Natural killer cell (primary cell): ENCODE data around the gene IL17C. TPM values are rescaled to one million over a fixed set of nuclear protein-coding genes. Genes with fewer than 3 reads are reported as not detected.
A peak's percentile ranks its signal among the peaks of the same experiment; 100 is the strongest.

ENCODE experiments used
- ATAC-seq, 3 donors: fragments of 150-1000 bp in 2 of 3; fragments of 200-7000 bp in 1 of 3; cut with Tn5 transposase; 1 replicate in 1 of 3; 2 replicates in 2 of 3; pipeline ENCODE4 v1.10.0; 2021; ENCODE audit warnings: mild to moderate bottlenecking in 2 of 3, moderate library complexity in 2 of 3
- DNase-seq, 2 donors: peaks; one replicate each; pipeline versions ENCODE4 v3.0.0 to v3.0.0-alpha.2; 2013 to 2021; ENCODE audit warnings: mixed read lengths in 1 of 2
- H3K27ac ChIP-seq: one replicate; pipeline ENCODE4 v1.5.1; 2013; ENCODE audit warnings: mild to moderate bottlenecking, low read length
- H3K27me3 ChIP-seq: one replicate; pipeline ENCODE4 v1.6.1; 2013; ENCODE audit warnings: low read length; ENCODE audit not compliant: control insufficient read depth, insufficient read depth
- H3K36me3 ChIP-seq: one replicate; pipeline ENCODE4 v1.6.1; 2013; ENCODE audit warnings: low read length; ENCODE audit not compliant: control insufficient read depth, insufficient read depth
- H3K4me1 ChIP-seq: one replicate; pipeline ENCODE4 v1.6.1; 2013; ENCODE audit warnings: low read length; ENCODE audit not compliant: control insufficient read depth, insufficient read depth
- H3K4me3 ChIP-seq: one replicate; pipeline ENCODE4 v1.5.1; 2013; ENCODE audit warnings: low read length
- H3K9me3 ChIP-seq: one replicate; pipeline ENCODE4 v1.6.1; 2013; ENCODE audit warnings: low read length; ENCODE audit not compliant: control insufficient read depth, insufficient read depth
- H3K27ac Mint-ChIP-seq, 2 donors: one replicate each; pipeline ENCODE4 v1.8.0; 2022; ENCODE audit warnings: mild to moderate bottlenecking in 2 of 2, mixed read lengths in 2 of 2, moderate library complexity in 1 of 2
- H3K27me3 Mint-ChIP-seq, 2 donors: one replicate each; pipeline ENCODE4 v1.8.0; 2022; ENCODE audit warnings: low read depth in 2 of 2, mixed read lengths in 2 of 2
- H3K36me3 Mint-ChIP-seq: one replicate; pipeline ENCODE4 v1.8.0; 2022; ENCODE audit warnings: mixed read lengths
- H3K4me1 Mint-ChIP-seq, 2 donors: one replicate each; pipeline ENCODE4 v1.8.0; 2022; ENCODE audit warnings: mixed read lengths in 2 of 2
- H3K4me3 Mint-ChIP-seq: one replicate; pipeline ENCODE4 v1.8.0; 2022; ENCODE audit warnings: mild to moderate bottlenecking, moderate library complexity, mixed read lengths
- H3K9me3 Mint-ChIP-seq, 2 donors: one replicate each; pipeline ENCODE4 v1.8.0; 2022; ENCODE audit warnings: mixed read lengths in 2 of 2
- CTCF ChIP-seq: fragments of 200-600 bp; IDR thresholded peaks from one replicate; pipeline ENCODE4 v1.8.0; 2022; ENCODE audit warnings: antibody characterized with exemption
- whole genome bisulfite sequencing: methylation state at CpG from one replicate; pipeline ENCODE4 v1.1.7; 2013; ENCODE audit warnings: missing lambda C conversion rate; ENCODE audit not compliant: insufficient coverage; 5-methylcytosine and 5-hydroxymethylcytosine counted together
- intact Hi-C: fragments of 100-400 bp; cut with micrococcal nuclease; formaldehyde crosslinking; loops from one replicate; pipeline ENCODE4 v1.14.2; 2022
- total RNA-seq, 4 donors: library from RNA; stranded (reverse); fragments of 120-200 nt in 1 of 4; gene quantifications; one replicate each; pipeline versions ENCODE4 v1.2.3 to v1.2.4, GENCODE V29; 2013 to 2022

IL17C gene
- total RNA-seq, 3 donors from 2014 or later (not counting 1 experiment from before 2014, with no cell fraction given), result 0.61 to 3.0 (median 1.2) TPM

DNA sequence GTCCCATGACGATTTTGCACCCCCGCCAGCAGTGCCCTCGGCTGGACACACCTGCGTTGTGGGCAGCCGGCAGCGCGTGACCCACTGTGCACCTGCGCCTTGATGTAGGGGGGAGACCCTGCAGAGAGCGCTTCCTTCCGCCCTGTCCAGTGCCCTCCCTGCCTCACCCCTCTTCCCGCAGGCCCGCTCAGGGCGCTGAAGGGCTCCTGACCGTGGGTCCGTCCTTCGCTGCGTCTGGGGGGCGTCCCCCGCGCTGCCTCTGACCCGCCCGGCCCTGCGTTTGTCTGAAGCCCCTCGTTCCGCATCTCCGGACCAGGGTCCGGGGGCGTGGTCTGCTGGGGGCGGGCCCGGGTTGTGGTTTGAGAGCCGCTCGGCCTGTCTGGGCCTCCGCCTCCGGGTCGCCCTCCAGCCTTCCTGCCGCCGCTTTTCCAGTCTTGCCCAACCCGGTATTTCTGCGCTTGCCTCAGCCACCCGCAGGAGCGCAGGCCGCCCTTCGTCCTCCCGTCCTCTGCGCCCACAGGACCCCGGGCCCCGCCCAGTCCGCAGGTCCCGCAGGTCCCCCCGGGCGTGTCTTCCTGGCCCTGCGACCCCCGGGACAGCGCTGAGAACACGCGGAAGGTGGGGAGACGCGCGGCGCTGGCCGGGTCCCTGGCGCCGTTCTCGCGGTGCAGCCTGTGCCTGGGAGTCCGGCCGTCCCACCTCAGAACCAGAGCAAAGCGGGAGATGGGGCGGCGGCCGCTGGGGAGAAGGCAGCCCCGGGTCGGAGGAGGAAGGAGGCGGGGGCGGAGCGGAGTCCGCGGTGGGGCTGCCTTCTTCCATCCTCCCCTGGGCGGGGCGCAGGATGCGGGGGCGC lies 4.0 kb upstream of the IL17C start:
- Histone ChIP-seq H3K4me1 (peaks cover 63% of the 10 kb centered on the region), H3K27me3 (no peaks in the 10 kb centered on the region), H3K4me3 (peak overlapping the region; percentile 71), H3K36me3 (peaks cover 18% of the 10 kb centered on the region), H3K9me3 (peaks cover 10% of the 10 kb centered on the region), H3K27ac (peak overlapping the region; percentile 88)
- Mint-ChIP-seq H3K36me3 (no peaks in the 10 kb centered on the region), H3K4me1 (peaks cover 19 to 46% of the 10 kb centered on the region in 2 donors), H3K27ac (peak overlapping the region; percentile 88 to 90), H3K4me3 (peak overlapping the region; percentile 82), H3K27me3 (peaks cover 0 to 3% of the 10 kb centered on the region in 2 donors), H3K9me3 (peaks cover 0 to 3% of the 10 kb centered on the region in 2 donors)
- TF ChIP-seq CTCF, result no peak
- DNase-seq (peak; percentile 69 to 77), ATAC-seq (peak; percentile 37 to 67 (median 48))
- intact Hi-C loops, result loop anchor here (10.0 kb wide), 1 partner anchor 60 kb away; the partner anchor contains the start of gene ZC3H18
- 1% methylated on average over 82 of the region's 82 CpGs for WGBS

GRCh38 chr16:88634994-88635670 lies 3.2 kb upstream of the IL17C start:
- TF ChIP-seq CTCF, result no peak
- peak overlapping the region; percentile 71 for H3K4me3 ChIP-seq
- DNase-seq (no peak), ATAC-seq (no peak)
- no peaks in the 10 kb centered on the region for H3K36me3 Mint-ChIP-seq
- peak overlapping the region; percentile 81 for H3K4me3 Mint-ChIP-seq
- H3K9me3 Mint-ChIP-seq, result peaks cover 0 to 3% of the 10 kb centered on the region in 2 donors
- peak overlapping the region; percentile 88 for H3K27ac ChIP-seq
- peaks cover 22 to 53% of the 10 kb centered on the region in 2 donors for H3K4me1 Mint-ChIP-seq
- peaks cover 10% of the 10 kb centered on the region for H3K9me3 ChIP-seq
- H3K36me3 ChIP-seq, result peaks cover 15% of the 10 kb centered on the region
- intact Hi-C loops, result loop anchor here (5.0 to 10.0 kb wide), 4 partner anchors 52 to 178 kb away; partner anchors contain the start of genes SNAI3 and ZC3H18
- H3K27me3 ChIP-seq, result no peaks in the 10 kb centered on the region
- peaks cover 70% of the 10 kb centered on the region for H3K4me1 ChIP-seq
- H3K27ac Mint-ChIP-seq, result peak overlapping the region; percentile 88 to 90
- WGBS, result 35% methylated on average over 28 of the region's 28 CpGs
- H3K27me3 Mint-ChIP-seq, result peaks cover 0 to 3% of the 10 kb centered on the region in 2 donors

GRCh38 chr16:88635671-88636319 lies 2.6 kb upstream of the IL17C start:
- intact Hi-C loops, result loop anchor here (5.0 to 10.0 kb wide), 4 partner anchors 52 to 178 kb away; partner anchors contain the start of genes SNAI3 and ZC3H18
- no peak for ATAC-seq
- TF ChIP-seq CTCF, result no peak
- H3K4me3 ChIP-seq, result no peak overlapping the region
- peaks cover 0 to 3% of the 10 kb centered on the region in 2 donors for H3K9me3 Mint-ChIP-seq
- peak overlapping the region; percentile 88 to 90 for H3K27ac Mint-ChIP-seq
- H3K27ac ChIP-seq, result peak overlapping the region; percentile 88
- peak in 1 of 2 donors; percentile 36 for DNase-seq
- peak overlapping the region; percentile 67 for H3K4me3 Mint-ChIP-seq
- H3K4me1 Mint-ChIP-seq, result peaks cover 29 to 60% of the 10 kb centered on the region in 2 donors
- H3K36me3 ChIP-seq, result peaks cover 12% of the 10 kb centered on the region
- peaks cover 77% of the 10 kb centered on the region for H3K4me1 ChIP-seq
- peaks cover 0 to 3% of the 10 kb centered on the region in 2 donors for H3K27me3 Mint-ChIP-seq
- WGBS, result 86% methylated on average over 17 of the region's 17 CpGs
- H3K27me3 ChIP-seq, result no peaks in the 10 kb centered on the region
- H3K9me3 ChIP-seq, result peaks cover 10% of the 10 kb centered on the region
- no peaks in the 10 kb centered on the region for H3K36me3 Mint-ChIP-seq
